Esophagus squamous epithelium (tissue), 4 donors: ENCODE data around the gene KDM3B.

ENCODE experiments used
- CTCF ChIP-seq, 6 experiments: fragments of 450-650 bp in 4 of 6; fragments of 200-600 bp in 2 of 6; sonication (generic) in 2 of 6; IDR thresholded peaks; one replicate each; pipeline ENCODE4 v1.5.1; 2016 to 2019; ENCODE audit warnings: antibody characterized with exemption in 6 of 6, mild to moderate bottlenecking in 4 of 6, moderate library complexity in 4 of 6
- POLR2A ChIP-seq, 4 donors: fragments of 450-650 bp; IDR thresholded peaks; one replicate each; pipeline ENCODE4 v1.6.1; 2017; ENCODE audit warnings: antibody characterized with exemption in 4 of 4, mild to moderate bottlenecking in 4 of 4, moderate library complexity in 3 of 4

DNA sequence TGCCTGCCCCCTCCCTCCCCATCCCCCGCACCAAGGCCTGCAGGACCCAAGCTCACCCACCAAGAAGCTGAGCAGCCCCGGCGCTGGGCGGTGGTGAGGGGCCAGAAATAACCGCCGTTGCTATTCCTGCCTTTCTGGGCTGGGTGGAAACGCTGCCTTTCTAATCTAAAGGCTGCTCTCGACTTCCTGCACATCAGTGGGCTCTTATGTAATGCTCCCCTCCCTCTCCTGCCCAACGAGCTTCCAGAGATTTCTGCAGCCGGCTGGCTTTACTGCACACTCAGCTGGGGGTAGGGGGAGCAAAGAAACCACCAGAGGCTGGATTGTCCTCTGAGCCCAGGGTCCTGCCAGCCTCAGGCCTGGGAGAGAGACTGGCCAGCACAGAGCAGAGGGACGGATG, 105.9 kb downstream of the KDM3B start:
- TF ChIP-seq CTCF (IDR thresholded peaks at IDR 0.05) (no peak), POLR2A (IDR thresholded peaks at IDR 0.05) (no peak)
